KBM-7 (cell line): ENCODE results near the gene DLGAP1.

Experiments used
- DNase-seq: peaks from one replicate; pipeline ENCODE4 v3.0.0-alpha.2; 2015
- in situ Hi-C: fragments of 300-500 bp; cut with MboI; formaldehyde crosslinking; loops from 2 replicates; pipeline ENCODE4 v1.14.3; 2020; ENCODE audit warnings: low sequenced_read_pairs, low pct_unique_long_range_greater_than_20kb, mixed read lengths

Gene DLGAP1

DNA sequence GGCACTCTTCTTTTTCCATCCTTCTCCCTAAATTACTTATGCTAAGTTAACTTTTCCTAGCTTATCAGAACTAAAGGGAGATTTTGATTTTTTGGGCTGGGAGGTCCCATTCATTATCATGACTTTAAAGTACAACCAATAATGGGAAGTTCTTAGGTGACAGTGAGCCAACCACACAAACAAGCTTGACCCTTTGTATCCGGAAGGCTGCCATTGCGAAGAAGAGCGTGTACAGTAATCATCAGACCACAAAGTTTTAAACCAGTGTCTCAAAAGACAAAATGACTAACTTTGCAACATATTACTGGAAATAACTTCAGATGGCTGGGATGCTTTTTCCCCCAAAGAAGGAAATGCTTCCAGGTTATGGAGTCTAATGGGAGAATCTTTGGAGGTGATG lies 707.0 kb downstream of the DLGAP1 start:
- no peak for DNase-seq
- in situ Hi-C loops = no loop called here

DNA sequence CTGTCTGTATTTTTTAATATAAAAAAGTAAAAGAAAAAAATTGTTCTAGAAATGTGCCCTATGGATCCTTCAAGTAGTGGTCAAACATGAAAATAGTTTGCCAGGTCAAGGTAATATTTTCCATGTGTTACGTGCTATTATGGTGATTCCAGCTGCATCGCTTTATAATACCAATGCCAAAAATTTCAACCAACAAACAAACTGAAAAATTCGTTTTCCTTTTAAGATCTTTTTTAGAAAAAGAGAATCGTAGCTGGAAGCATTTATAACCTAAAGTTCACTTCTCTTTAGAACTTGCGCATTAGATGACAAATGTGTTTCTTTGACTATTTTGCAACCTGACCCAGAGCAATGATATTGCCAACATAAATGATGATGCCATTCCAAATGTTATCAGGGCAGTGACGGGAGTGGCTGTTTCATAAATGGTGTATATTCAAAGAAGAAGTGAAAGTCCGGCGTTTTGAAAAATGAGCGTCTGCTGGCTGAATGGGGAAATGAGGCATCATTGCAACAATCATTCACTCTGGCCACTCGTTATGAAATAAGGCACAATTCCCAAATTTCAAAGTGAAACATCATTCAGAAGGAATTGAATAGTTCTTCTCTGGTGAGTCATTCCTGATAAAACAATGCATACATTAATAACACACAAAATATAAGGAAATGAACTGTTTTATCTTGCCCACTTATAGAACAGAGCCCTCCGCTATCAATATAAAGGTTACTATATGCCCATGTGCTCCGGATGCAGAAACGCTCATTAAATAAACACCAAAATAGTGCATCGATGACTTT lies 707.7 kb downstream of the DLGAP1 start:
- no peak for DNase-seq
- in situ Hi-C loops = no loop called here

DNA sequence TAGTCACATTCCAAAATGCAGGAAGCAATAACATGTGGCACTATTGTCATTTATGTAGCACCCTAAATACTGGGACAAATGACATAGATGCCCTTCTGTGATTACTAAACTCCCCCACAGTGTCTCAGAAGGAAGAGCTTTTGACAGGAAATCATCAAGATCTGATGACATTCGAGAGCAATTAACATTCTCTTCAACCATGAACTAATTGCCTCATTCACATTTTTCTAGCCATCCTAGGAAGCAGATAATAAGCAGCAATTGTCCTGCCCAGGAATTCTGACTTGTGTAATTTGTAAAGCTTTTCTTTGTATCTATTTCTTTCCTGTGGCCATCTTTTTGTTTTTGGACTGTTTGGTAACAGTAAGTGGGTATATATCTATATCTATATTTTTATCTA lies 712.6 kb downstream of the DLGAP1 start:
- in situ Hi-C loops = no loop called here

DNA sequence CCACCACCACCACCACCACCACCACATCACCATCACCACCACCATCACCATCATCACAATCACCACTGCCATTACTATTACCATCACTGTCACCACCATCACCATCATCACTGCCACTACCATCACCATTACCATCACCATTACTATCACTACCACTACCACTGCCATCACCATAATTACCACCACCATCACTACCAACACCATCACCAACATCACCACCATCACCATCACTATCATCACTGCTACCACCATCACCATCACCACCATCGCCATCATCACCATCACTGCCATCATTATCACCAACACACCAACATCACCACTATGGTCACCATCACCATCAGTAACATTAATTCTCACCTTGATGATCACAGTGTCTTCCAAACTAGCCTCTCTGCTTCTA lies 713.8 kb downstream of the DLGAP1 start:
- no peak for DNase-seq
- in situ Hi-C loops = no loop called here

More for the DNA sequence above, 712.6 kb downstream of the DLGAP1 start:
- no peak for DNase-seq

DNA sequence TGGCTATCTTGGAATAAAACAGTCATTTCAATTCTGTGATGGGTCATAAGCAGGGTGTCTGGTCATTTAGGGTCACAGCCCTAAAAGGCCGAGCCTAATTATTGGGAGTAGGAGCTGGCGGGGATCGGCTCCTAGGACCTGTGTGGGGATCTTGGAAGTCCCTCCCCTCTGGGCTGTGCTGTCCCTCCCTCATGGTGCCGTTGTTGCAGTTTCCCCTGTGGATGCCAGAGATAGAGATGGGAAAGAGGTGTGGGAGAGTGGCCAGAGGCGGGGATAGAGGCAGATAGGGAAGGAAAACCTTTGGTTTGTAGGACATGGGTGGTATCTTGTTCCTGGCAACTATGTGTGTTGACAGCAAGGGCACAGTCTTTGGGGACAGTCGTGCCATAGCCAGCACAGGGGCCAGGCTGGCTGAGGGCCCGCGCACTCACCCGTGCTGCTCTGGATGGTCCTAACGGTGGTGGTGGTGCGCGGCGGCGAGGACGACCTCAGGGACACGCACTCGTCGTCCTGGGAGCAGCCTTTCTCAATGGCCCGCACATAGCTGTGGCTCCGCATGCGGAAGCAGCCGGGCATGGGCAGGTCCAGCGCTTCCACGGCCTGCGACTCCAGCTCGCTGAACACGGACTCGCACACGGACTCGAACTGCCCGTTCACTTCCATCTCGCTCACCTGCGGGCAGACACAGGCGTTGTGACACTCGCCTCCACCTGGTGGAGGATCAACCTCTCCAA lies 726.2 kb downstream of the DLGAP1 start:
- DNase-seq = no peak

DNA sequence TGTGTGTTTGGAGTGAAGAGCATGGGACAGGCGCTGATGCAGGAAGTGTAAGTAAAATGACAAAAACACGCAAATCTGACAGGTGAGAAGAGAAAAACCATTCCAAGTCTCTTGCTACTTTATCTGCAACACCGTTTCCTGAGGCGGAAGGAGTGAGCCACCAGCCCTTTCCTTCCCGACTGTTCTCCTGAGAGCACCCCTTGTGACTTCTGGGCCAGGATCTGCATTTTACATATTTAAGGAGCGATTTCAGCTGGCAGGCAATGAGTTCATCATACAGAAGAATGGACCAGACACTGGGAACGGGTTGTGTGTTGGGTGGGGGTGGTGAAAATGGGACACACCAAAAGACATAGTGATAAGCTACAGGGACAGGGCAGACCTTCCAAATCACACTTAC lies 727.8 kb downstream of the DLGAP1 start:
- in situ Hi-C loops = no loop called here
- DNase-seq = no peak

More for the DNA sequence above, 726.2 kb downstream of the DLGAP1 start:
- in situ Hi-C loops = no loop called here

DNA sequence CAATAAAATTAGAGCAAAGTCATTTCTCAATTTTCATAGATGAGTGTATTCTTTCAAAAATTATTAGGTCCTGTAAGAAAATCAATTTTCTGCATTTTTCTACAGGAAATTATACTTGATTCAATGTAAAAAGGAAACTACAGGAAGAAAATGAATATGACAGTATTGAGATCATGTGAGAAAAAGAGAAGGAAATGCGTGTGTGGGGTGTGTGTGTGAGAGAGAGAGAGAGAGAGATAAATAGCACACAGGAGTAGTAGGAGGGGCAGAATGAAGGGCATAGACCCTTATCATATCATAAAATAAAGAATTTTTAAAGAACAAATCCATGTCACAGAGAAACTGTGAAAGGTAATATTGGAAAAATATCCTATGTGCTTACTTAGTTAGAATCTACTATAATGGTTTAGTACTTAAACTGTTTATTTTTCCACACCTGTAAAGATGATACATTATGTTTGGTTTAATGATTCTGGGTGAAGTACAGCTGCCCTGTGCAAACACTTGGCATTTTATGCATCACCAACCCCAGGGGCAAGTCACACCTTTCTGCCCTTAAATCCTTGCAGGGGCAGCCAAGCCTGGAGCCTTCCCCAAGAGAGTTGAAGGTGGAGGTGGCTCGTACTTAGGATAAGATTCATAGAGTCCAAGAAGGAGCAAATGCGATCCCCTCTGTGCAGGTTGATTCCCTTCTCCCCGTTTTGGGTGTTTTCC lies 728.7 kb downstream of the DLGAP1 start:
- DNase-seq = peak; percentile 58

DNA sequence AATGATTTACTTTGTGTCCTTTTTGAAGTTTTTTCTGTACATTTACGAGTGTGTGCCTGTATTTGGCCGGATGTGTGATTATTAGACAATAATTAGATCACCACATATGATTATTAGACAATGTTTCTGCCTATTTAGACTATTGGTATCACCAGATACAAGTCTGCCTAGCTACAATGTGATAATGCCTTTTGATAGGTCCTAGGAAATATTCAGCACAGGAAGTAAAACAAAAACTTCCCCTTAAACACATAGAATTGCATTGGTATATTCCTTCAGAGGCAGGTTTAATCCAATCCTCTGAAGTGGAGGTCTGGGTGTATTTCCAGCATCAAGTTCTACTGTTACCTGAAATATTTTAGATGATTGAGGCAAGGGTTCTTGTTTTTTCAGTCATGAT lies 730.0 kb downstream of the DLGAP1 start:
- in situ Hi-C loops = no loop called here
- DNase-seq = no peak

More for the DNA sequence above, 728.7 kb downstream of the DLGAP1 start:
- in situ Hi-C loops = no loop called here

DNA sequence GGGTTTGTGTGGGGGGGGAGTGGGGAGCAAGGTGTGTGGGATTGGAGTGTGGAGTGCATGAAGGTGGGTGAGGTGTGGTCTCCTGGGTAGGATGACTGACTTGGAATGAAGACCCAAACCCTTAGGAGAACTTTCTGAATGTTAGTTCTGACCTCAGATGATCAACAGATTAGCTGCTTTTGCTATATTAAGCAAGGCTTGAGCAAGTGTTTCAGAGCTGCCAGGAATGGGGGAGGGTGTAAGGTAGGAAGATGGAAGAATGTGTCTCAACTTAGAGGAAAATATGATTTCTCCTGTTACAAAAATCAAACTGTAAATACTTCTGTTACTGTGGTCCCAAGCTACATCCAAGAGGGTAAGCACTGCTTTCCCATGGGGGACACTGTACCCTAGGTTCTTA lies 731.6 kb downstream of the DLGAP1 start:
- no peak for DNase-seq
- in situ Hi-C loops = no loop called here

DNA sequence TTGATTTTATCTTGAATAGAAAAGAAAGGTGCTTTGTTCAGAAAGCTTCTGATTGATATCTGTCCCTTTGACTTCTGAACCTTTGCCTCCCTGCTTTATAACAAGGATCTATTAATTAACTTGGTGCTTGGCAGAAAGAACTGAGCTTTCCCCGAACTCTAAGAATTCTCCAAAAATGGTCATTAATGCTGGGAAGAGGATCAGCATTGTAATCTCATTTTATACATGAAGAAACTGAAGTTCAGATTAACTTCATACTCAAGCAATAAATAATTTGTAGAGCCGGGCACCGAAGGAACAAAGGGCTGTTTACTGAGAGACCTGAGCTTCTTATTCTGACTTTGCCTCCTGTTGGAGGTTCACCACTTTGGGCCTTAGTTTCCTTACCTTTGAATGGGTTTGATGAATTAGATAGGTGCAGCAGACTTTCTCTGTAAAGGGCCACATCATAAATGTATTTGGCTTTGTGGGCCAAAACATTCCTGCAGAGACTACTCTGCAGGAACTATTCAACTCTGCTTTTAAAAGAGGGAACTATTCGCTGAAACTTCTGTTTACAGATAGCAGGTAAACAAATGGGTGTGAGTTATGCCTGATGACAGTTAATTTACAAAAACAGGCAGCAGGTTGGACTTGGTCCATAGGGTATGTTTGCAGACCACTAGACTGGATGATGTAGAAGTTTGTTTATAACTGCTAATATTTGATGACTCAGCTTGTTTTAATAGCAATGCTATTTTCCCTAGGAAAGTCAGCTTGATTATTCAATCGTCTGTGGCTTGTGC lies 732.3 kb downstream of the DLGAP1 start:
- DNase-seq = no peak
- in situ Hi-C loops = no loop called here

DNA sequence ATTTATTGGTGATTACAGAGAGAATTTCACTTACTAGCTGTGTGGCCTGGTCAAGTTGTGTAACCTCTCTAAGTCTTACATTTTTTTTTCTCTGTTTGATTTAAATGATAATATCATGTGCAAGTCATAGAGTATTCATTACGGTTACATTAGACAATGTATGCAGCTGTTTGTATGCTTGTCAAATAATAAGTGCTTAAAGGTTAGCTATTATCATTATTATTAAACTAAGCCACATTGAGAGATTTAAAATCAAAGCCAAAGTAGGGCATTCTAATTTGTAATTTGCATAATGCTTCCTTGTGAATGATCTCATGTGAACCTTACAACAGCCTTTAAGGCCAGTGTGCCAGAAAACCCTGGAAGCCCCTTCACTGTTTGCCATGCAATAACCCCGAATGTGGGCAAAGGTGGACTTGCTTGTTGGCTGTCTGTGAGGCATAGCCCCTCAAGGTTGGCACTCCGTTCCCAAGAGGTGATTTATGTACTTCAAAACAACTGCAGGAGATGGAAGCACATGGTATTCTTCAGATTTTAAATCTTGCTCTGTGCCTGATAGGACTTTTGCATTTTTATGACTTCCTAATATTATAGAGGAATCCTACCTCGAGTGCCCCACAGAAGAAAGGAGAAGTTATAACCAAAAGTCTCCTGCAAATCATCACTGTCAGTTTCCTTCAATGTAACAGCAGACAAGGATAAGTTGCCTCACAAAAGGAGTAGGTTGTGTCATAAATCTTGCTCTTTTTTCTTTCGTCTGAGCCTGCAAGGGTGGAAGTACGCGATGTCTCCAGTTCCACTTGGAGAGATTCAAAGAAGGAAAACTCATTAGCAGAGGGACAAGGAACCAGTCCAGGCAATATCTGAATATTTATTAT lies 733.1 kb downstream of the DLGAP1 start:
- DNase-seq = peak; percentile 62
- in situ Hi-C loops = no loop called here

DNA sequence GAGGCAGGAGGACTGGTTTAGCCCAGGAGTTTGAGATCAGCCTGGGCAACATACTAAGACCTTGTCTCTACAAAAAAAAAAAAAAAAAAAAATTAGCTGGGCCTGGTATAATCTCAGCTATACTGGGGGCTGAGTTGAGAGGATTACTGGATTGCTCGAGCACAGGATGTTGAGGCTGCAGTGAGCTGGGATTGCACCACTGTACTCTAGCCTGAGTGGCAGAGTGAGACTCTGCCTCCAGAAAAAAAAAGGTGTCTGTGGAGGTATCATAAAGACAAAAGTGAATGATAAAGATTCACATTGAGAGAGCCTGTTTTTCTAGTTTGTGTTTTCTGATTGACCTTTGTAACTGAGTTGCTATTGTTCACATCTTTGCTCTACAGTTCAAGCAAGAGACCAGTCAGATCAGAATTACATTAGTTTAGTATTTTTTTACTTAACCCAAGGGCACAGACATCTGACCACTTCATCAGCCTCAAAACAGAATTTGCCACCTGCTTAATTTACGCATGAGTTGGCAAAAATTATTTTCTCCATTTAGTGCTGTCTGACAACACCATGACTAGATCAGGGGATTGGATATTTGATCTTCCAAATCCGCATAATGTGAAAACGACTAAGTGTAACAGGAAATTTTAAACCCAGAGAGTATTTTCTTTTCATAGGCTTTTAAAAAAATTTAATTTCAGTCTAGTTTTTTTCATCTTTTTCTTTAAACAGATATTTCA lies 734.1 kb downstream of the DLGAP1 start:
- DNase-seq = no peak
- in situ Hi-C loops = no loop called here

DNA sequence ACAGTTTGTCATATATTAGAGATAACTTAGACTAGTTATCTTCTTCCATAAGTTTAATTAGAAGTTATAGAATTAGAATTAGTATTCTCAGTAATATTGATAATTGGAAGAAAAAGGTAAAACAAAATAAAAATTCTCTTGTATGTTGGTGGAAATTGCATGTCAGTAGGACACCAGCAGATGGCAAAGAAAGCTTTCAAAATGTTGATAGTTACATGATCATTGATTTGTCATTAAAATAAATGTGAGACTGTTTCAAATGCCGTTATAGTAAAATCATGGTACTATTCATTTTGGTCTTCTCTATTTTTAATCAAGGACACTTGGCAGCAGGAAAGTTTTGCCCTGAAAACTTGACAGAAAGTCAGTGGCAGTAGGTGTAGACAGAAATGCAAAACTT lies 734.9 kb downstream of the DLGAP1 start:
- in situ Hi-C loops = no loop called here
- no peak for DNase-seq

DNA sequence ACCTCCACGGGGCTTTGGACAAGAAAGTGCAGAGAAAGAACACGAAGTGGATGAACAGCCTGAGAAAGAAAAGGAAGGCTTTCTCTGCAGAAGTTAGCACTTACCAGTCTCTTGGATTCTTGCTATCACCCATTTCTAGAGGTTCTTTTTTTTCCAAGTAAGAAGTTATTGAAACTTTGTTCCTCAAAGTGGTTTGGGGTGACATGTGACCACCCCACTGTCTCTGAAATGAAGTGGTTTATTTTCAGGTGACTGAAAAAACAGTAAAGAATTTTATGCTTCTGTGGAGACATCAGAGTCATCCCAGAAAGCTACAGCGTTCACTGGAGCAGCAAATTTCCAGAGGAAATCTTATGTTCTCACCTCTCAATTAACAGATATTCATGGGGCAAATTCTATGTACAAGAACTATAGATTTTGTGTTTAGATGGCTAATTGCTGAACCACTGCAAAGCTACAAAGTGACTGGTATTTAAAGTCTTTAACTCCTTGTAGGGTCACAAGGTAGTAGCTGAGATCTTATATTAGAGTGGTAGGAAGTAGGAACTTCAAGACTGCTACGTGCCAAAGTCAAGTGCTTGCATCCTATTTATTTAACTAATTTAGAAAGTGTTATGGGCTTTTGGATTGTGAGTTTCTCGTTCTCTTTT lies 737.6 kb downstream of the DLGAP1 start:
- no peak for DNase-seq
- in situ Hi-C loops = no loop called here

DNA sequence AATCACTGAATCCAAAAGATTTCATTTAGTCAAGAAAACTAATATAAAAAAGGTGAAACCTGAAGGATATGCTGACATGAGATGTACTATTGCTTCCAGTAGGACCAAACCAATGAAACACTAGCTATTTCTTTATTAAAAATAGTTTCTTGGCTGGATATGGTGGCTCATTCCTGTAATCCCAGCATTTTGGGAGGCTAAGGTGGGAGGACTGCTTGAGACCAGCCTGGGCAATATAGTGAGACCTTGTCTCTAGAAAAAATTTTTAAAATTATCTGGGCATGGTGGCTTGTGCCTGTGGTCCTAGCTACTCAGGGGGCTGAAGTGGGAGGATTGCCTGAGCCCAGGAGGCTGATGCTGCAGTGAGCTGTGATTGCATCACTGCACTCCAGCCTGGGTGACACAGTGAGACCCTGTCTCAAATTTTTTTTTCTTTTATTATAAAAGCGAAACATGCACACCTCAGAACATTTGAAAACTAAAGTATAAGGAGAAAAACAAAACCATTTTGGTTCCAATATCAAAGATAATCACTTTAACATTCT lies 738.9 kb downstream of the DLGAP1 start:
- in situ Hi-C loops = no loop called here
- no peak for DNase-seq

DNA sequence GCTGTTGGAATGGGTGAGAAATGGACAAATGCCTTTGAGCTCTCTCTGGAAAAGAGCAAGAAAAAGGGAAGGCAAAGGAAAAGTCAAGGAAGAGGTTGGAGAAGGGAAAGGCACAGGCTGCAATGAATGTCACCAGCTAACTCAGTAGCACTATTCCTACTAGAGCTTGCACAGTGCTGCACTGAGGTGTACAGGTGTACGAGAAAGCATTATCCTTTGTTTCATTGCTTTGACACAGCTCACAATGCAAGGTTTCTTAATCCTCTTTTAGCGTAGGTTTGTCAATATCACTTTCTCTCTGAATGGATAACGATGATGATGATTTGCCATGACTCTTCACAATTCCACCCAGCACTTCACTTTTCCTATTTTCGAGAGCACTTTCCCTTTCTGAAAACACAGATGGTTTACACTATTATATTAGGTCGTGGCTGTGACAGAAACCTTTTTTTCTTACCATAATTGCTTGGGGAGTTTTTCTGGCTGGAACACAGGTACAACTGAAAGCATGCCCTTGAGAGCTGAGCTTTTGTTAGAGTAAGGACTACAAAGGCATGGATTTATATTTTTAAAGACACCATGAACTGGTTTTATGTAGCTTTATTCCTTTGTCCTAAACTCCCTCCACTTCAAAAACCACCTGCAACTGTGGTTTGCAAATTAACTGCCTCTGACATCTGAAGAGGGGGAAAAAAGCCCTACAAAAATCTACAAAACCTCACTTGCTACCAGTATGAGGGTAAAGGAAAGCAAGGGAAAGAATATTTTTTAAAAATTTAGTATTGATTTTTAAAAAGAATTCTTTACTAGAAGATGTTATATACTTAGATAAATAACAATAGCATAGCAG lies 739.7 kb downstream of the DLGAP1 start:
- DNase-seq = no peak

More for the DNA sequence above, 739.7 kb downstream of the DLGAP1 start:
- in situ Hi-C loops = no loop called here
